ENCODE data around the gene FHOD3. TPM values are rescaled to one million over a fixed set of nuclear protein-coding genes. Genes with fewer than 3 reads are reported as not detected.

The FHOD3 gene
- total and polyA plus RNA-seq, 7 experiments from 2014 or later, result not detected

DNA sequence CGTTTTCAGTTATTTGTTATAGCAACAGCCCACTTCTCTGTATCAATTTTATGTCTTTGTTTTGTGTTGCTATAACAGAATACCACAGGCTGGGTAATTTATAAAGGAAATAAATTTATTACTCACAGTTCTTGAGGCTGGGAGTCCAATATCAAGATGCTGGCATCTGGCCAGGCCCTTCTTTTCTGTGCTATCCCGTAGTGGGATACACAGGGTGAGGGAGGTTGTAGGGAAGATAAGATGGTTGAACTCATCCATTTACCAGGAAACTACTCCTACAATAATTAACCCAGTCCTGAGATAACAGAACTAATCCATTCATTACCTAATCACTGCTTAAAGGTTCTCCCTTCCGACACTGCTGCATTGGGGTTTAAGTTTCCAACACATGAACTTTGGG is 310.6 kb downstream of the FHOD3 start:
- ATAC-seq (no peak), DNase-seq (no peak)
- Histone ChIP-seq H3K36me3 (ENCODE audit: control insufficient read depth in 2 of 3, insufficient read depth in 3 of 3, low read length in 3 of 3) (no peaks in the 10 kb centered on the region), H3K9me3 (ENCODE audit: control insufficient read depth in 2 of 3, low read length in 3 of 3) (no peaks in the 10 kb centered on the region), H3K4me1 (ENCODE audit: control insufficient read depth in 2 of 2, insufficient read depth in 2 of 2, low read length in 2 of 2) (no peaks in the 10 kb centered on the region), H3K27ac (ENCODE audit: low read depth, low read length) (no peak overlapping the region), H3K27me3 (ENCODE audit: control insufficient read depth in 2 of 2, insufficient read depth in 2 of 2, low read length in 2 of 2) (no peaks in the 10 kb centered on the region), H3K4me3 (ENCODE audit: low read length) (no peak overlapping the region)
- POLR2A ChIA-PET, result no interaction called here
- Mint-ChIP-seq H3K36me3 (no peaks in the 10 kb centered on the region), H3K27me3 (no peaks in the 10 kb centered on the region), H3K4me1 (no peaks in the 10 kb centered on the region), H3K4me3 (no peak overlapping the region), H3K9me3 (no peaks in the 10 kb centered on the region), H3K27ac (no peak overlapping the region)
- intact Hi-C loops (cut with micrococcal nuclease), result no loop called here
- CTCF ChIA-PET, result no interaction called here

DNA sequence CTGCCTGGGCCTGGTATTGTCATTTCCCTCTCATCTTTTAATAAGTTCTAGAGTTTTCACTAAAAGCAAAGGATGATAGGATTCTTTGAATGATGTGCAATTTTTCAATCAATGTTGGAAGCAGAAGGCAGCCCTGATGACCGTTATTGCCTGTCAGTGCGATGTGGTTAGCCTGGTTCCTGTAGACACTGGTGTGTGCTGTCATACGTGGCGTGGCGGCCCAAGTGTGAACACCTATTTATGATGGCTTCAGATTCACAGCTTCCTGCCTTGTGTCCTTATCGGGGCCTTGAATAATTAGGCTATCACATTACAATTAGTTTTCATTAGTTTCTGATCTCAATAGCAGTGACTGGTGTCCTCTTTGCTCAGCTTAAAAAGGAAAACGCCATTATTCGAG is 312.7 kb downstream of the FHOD3 start:
- DNase-seq, result no peak
- CTCF ChIA-PET, result no interaction called here

DNA sequence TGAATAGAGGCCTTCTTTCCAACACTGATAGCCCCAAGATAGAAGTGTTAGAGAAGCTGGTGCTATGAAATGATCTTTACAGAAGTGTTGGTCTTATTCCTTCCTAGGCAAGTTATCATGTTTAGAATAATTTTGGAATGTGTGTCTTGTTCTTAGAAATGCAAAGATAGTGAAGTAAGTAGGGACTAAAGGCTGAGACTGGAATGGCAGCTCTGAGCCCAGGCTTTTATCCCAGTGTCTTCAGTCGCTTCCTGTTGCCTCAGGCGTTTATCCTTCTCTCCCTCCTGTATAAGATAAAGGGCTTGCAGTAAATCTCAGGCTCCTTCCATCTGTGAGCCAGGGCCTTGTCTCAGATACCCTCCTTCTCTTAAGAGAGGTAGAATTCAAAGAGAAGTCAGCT is 313.1 kb downstream of the FHOD3 start:
- H3K36me3 ChIP-seq (ENCODE audit: control insufficient read depth in 2 of 3, insufficient read depth in 3 of 3, low read length in 3 of 3), result no peaks in the 10 kb centered on the region
- Mint-ChIP-seq H3K4me1 (no peaks in the 10 kb centered on the region), H3K4me3 (no peak overlapping the region), H3K9me3 (peaks cover 0 to 1% (median 0%) of the 10 kb centered on the region in 11 donors), H3K27me3 (no peaks in the 10 kb centered on the region), H3K27ac (no peak overlapping the region), H3K36me3 (no peaks in the 10 kb centered on the region)
- H3K27ac ChIP-seq (ENCODE audit: low read depth, low read length), result no peak overlapping the region
- H3K4me1 ChIP-seq (ENCODE audit: control insufficient read depth in 2 of 2, insufficient read depth in 2 of 2, low read length in 2 of 2), result no peaks in the 10 kb centered on the region
- ChIA-PET POLR2A (no interaction called here), CTCF (no interaction called here)
- no peaks in the 10 kb centered on the region for H3K27me3 ChIP-seq (ENCODE audit: control insufficient read depth in 2 of 2, insufficient read depth in 2 of 2, low read length in 2 of 2)
- no peaks in the 10 kb centered on the region for H3K9me3 ChIP-seq (ENCODE audit: control insufficient read depth in 2 of 3, low read length in 3 of 3)
- intact Hi-C loops (cut with micrococcal nuclease), result no loop called here
- no peak for DNase-seq
- no peak overlapping the region for H3K4me3 ChIP-seq (ENCODE audit: low read length)
- no peak for ATAC-seq

More for the DNA sequence above, 312.7 kb downstream of the FHOD3 start:
- peaks cover 0 to 1% (median 0%) of the 10 kb centered on the region in 11 donors for H3K9me3 Mint-ChIP-seq
- no peaks in the 10 kb centered on the region for H3K4me1 Mint-ChIP-seq
- H3K27me3 Mint-ChIP-seq, result no peaks in the 10 kb centered on the region
- intact Hi-C loops (cut with micrococcal nuclease), result no loop called here
- no peaks in the 10 kb centered on the region for H3K4me1 ChIP-seq (ENCODE audit: control insufficient read depth in 2 of 2, insufficient read depth in 2 of 2, low read length in 2 of 2)
- H3K27ac Mint-ChIP-seq, result no peak overlapping the region
- ATAC-seq, result no peak
- no peak overlapping the region for H3K27ac ChIP-seq (ENCODE audit: low read depth, low read length)
- H3K4me3 Mint-ChIP-seq, result no peak overlapping the region
- H3K27me3 ChIP-seq (ENCODE audit: control insufficient read depth in 2 of 2, insufficient read depth in 2 of 2, low read length in 2 of 2), result no peaks in the 10 kb centered on the region
- POLR2A ChIA-PET, result no interaction called here
- H3K36me3 Mint-ChIP-seq, result no peaks in the 10 kb centered on the region
- no peak overlapping the region for H3K4me3 ChIP-seq (ENCODE audit: low read length)
- no peaks in the 10 kb centered on the region for H3K9me3 ChIP-seq (ENCODE audit: control insufficient read depth in 2 of 3, low read length in 3 of 3)
- H3K36me3 ChIP-seq (ENCODE audit: control insufficient read depth in 2 of 3, insufficient read depth in 3 of 3, low read length in 3 of 3), result no peaks in the 10 kb centered on the region

DNA sequence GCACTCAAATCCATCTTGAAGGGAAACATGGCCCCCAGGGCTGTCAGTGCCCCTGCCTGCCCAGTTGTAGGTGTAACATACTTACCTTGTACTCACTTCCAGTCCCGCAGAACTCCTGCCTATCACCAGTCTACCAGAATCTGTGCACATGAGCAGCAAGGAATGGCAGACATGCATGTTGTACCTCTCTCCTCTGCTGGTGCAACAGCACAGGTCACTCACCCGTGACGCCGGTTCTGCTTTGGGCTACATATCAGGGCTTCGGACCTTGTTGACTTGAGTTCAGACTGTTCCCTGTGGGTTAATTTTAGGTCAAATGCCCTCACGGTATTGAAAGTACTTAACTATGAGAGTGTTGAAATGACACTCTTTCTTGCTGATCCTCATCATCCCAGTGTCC is 315.6 kb downstream of the FHOD3 start:
- ATAC-seq, result no peak
- intact Hi-C loops (cut with micrococcal nuclease), result no loop called here
- no peak overlapping the region for H3K4me3 ChIP-seq (ENCODE audit: low read length)
- H3K4me3 Mint-ChIP-seq, result no peak overlapping the region
- H3K9me3 Mint-ChIP-seq, result peaks cover 0 to 1% (median 0%) of the 10 kb centered on the region in 11 donors
- H3K4me1 ChIP-seq (ENCODE audit: control insufficient read depth in 2 of 2, insufficient read depth in 2 of 2, low read length in 2 of 2), result no peaks in the 10 kb centered on the region
- no peaks in the 10 kb centered on the region for H3K27me3 Mint-ChIP-seq
- H3K4me1 Mint-ChIP-seq, result no peaks in the 10 kb centered on the region
- H3K27ac ChIP-seq (ENCODE audit: low read depth, low read length), result no peak overlapping the region
- no peaks in the 10 kb centered on the region for H3K27me3 ChIP-seq (ENCODE audit: control insufficient read depth in 2 of 2, insufficient read depth in 2 of 2, low read length in 2 of 2)
- H3K36me3 Mint-ChIP-seq, result no peaks in the 10 kb centered on the region
- CTCF ChIA-PET, result no interaction called here
- H3K9me3 ChIP-seq (ENCODE audit: control insufficient read depth in 2 of 3, low read length in 3 of 3), result no peaks in the 10 kb centered on the region
- H3K36me3 ChIP-seq (ENCODE audit: control insufficient read depth in 2 of 3, insufficient read depth in 3 of 3, low read length in 3 of 3), result no peaks in the 10 kb centered on the region
- no peak overlapping the region for H3K27ac Mint-ChIP-seq
- no peak for DNase-seq
- POLR2A ChIA-PET, result no interaction called here

DNA sequence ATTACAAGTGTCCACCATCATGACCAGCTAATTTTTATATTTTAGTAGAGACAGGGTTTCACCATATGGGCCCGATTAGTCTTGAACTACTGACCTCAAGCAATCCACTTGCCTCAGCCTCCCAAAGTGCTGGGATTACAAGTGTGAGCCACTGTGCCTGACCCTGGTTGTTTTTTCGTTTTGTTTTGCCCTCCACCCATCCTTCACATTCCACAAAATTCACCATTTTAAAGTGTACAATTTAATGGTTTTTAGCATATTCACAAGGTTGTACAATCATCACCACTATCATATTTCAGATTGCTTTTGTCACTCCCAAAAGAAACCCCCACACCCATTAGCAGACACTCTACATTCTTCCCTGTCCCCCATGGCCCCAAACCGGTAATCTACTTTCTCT is 316.3 kb downstream of the FHOD3 start:
- CTCF ChIA-PET, result no interaction called here
- ATAC-seq, result no peak
- peaks cover 0 to 2% (median 2%) of the 10 kb centered on the region in 5 donors for H3K27me3 Mint-ChIP-seq

DNA sequence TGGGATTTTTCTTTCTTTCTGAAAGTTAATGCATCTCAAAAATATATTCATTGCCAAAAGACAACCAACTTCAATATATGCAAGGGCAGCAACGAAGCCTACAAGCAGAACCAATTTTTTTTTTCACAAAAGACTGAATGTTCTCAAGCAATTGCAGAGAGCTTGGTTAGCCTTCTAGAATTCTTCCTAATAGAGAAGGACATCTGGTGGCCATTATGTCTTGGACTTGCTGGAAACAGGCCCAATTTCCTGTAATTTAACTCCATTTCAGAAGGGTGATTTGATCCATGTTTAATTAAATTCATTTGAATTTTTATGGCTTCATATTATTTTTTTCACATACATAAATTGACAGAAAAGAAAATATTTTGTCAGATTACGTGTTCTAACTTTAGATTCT is 323.3 kb downstream of the FHOD3 start:
- Mint-ChIP-seq H3K36me3 (peaks cover 0 to 4% (median 0%) of the 10 kb centered on the region in 5 donors), H3K4me1 (no peaks in the 10 kb centered on the region), H3K4me3 (no peak overlapping the region), H3K9me3 (peaks cover 0 to 4% (median 0%) of the 10 kb centered on the region in 11 donors), H3K27ac (no peak overlapping the region), H3K27me3 (peaks cover 0 to 38% (median 17%) of the 10 kb centered on the region in 5 donors)
- intact Hi-C loops (cut with micrococcal nuclease), result no loop called here
- no peaks in the 10 kb centered on the region for H3K27me3 ChIP-seq (ENCODE audit: control insufficient read depth in 2 of 2, insufficient read depth in 2 of 2, low read length in 2 of 2)
- H3K9me3 ChIP-seq (ENCODE audit: control insufficient read depth in 2 of 3, low read length in 3 of 3), result no peaks in the 10 kb centered on the region
- ChIA-PET CTCF (no interaction called here), POLR2A (no interaction called here)
- no peak overlapping the region for H3K4me3 ChIP-seq (ENCODE audit: low read length)
- no peaks in the 10 kb centered on the region for H3K4me1 ChIP-seq (ENCODE audit: control insufficient read depth in 2 of 2, insufficient read depth in 2 of 2, low read length in 2 of 2)
- DNase-seq (no peak), ATAC-seq (no peak)
- H3K36me3 ChIP-seq (ENCODE audit: control insufficient read depth in 2 of 3, insufficient read depth in 3 of 3, low read length in 3 of 3), result no peaks in the 10 kb centered on the region
- no peak overlapping the region for H3K27ac ChIP-seq (ENCODE audit: low read depth, low read length)

More for the DNA sequence above, 316.3 kb downstream of the FHOD3 start:
- Histone ChIP-seq H3K27ac (ENCODE audit: low read depth, low read length) (no peak overlapping the region), H3K4me1 (ENCODE audit: control insufficient read depth in 2 of 2, insufficient read depth in 2 of 2, low read length in 2 of 2) (no peaks in the 10 kb centered on the region), H3K27me3 (ENCODE audit: control insufficient read depth in 2 of 2, insufficient read depth in 2 of 2, low read length in 2 of 2) (no peaks in the 10 kb centered on the region), H3K9me3 (ENCODE audit: control insufficient read depth in 2 of 3, low read length in 3 of 3) (no peaks in the 10 kb centered on the region), H3K36me3 (ENCODE audit: control insufficient read depth in 2 of 3, insufficient read depth in 3 of 3, low read length in 3 of 3) (no peaks in the 10 kb centered on the region), H3K4me3 (ENCODE audit: low read length) (no peak overlapping the region)
- intact Hi-C loops (cut with micrococcal nuclease), result no loop called here
- no peak for DNase-seq
- Mint-ChIP-seq H3K36me3 (no peaks in the 10 kb centered on the region), H3K4me3 (no peak overlapping the region), H3K4me1 (no peaks in the 10 kb centered on the region), H3K27ac (no peak overlapping the region), H3K9me3 (peaks cover 0 to 1% (median 0%) of the 10 kb centered on the region in 11 donors)
- POLR2A ChIA-PET, result no interaction called here

DNA sequence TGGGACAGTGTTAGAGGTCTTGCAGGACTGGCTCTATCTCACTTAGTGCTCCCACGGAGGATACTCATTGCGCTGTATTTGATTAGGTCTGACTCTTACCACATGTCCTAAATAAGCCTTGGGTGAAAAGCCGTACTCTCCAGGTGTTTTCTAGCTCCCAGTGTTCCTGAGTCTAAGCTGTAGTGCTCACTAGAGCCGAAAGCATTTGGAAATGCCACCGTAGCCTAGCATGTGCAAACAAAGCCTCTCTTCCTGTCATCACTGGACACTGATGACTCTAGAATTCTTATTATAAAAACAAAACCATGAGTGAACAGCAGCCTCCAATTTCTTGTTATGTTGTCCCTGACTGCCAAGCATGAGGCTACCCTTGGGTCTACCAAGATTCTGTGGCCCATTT is 325.1 kb downstream of the FHOD3 start:
- Histone ChIP-seq H3K36me3 (ENCODE audit: control insufficient read depth in 2 of 3, insufficient read depth in 3 of 3, low read length in 3 of 3) (no peaks in the 10 kb centered on the region), H3K4me1 (ENCODE audit: control insufficient read depth in 2 of 2, insufficient read depth in 2 of 2, low read length in 2 of 2) (no peaks in the 10 kb centered on the region), H3K9me3 (ENCODE audit: control insufficient read depth in 2 of 3, low read length in 3 of 3) (no peaks in the 10 kb centered on the region), H3K27ac (ENCODE audit: low read depth, low read length) (no peak overlapping the region), H3K4me3 (ENCODE audit: low read length) (no peak overlapping the region), H3K27me3 (ENCODE audit: control insufficient read depth in 2 of 2, insufficient read depth in 2 of 2, low read length in 2 of 2) (no peaks in the 10 kb centered on the region)
- peaks cover 0 to 4% (median 0%) of the 10 kb centered on the region in 5 donors for H3K36me3 Mint-ChIP-seq
- ATAC-seq (no peak), DNase-seq (no peak)
- H3K27me3 Mint-ChIP-seq, result peaks cover 0 to 39% (median 17%) of the 10 kb centered on the region in 5 donors
- H3K27ac Mint-ChIP-seq, result no peak overlapping the region
- ChIA-PET CTCF (no interaction called here), POLR2A (no interaction called here)
- intact Hi-C loops (cut with micrococcal nuclease), result no loop called here
- no peaks in the 10 kb centered on the region for H3K4me1 Mint-ChIP-seq
- H3K9me3 Mint-ChIP-seq, result peaks cover 0 to 4% (median 0%) of the 10 kb centered on the region in 11 donors
- no peak overlapping the region for H3K4me3 Mint-ChIP-seq

Data from naive thymus-derived CD4-positive, alpha-beta T cell (primary cell).